ENCODE measurements around the gene AGMO. TPM values are rescaled to one million over a fixed set of nuclear protein-coding genes. Genes with fewer than 3 reads are reported as not detected.

AGMO gene
- total and polyA plus RNA-seq, 4 donors: 21.6 to 46.6 (median 31.6) TPM

DNA sequence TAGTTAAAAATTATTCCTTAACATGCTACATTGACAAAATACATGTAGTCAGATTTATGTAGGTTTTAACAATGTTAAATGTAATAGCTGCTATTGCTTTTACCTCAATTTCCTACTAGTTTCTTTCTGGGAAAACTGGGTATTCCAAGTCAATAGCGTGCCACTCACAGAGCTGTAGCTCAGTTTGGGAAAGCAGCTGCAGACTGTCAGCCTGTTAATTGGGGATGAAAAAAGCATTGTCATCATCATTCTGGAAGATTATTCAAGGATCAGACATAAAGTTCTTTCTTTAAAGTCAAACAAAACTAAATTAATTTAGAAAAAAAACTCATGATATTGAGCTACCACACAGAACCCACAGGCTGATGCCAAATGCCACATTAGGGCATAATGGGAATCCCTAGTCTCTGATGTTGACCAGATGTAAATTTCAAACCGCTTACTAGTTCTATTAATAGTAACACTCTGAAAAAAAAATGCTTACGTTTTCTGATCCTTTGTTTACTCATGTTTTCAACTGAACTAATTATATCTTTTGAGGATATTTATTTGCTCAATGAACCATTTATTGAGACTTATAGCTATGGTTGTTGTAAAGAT lies 19.6 kb upstream of the AGMO start:
- Histone ChIP-seq H3K27me3 (ENCODE audit: control insufficient read depth in 4 of 4, insufficient read depth in 4 of 4, low read length in 3 of 4) (no peaks in the 10 kb centered on the region), H3K9ac (ENCODE audit: low read depth in 1 of 2, low read length in 2 of 2) (no peak overlapping the region), H3K4me1 (ENCODE audit: control insufficient read depth in 4 of 4, insufficient read depth in 4 of 4, low read length in 3 of 4) (peaks cover 4 to 30% (median 16%) of the 10 kb centered on the region in 4 donors), H3K4me3 (ENCODE audit: low read depth in 1 of 3, low read length in 3 of 3) (peak overlapping the region in 1 of 3 donors; percentile 27), H3K9me3 (ENCODE audit: control insufficient read depth in 4 of 4, low read length in 3 of 4) (peaks cover 0 to 10% (median 4%) of the 10 kb centered on the region in 4 donors), H3K36me3 (ENCODE audit: control insufficient read depth in 4 of 4, insufficient read depth in 3 of 4, low read depth in 1 of 4, low read length in 3 of 4) (no peaks in the 10 kb centered on the region), H3K27ac (ENCODE audit: low read depth in 1 of 2, low read length in 2 of 2) (peak overlapping the region; percentile 15 to 56)
- peak in 1 of 2 donors; percentile 8 for TF ChIP-seq HNF4A (conservative IDR thresholded peaks at IDR 0.05)
- TF ChIP-seq, protein P1, sequence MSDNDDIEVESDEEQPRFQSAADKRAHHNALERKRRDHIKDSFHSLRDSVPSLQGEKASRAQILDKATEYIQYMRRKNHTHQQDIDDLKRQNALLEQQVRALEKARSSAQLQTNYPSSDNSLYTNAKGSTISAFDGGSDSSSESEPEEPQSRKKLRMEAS (IDR thresholded peaks at IDR 0.05): peak; percentile 9
- no peak for TF ChIP-seq YY1 (IDR thresholded peaks at IDR 0.05)
- 25% methylated on average over 3 of the region's 3 CpGs for whole genome bisulfite sequencing
- no peak for DNase-seq (ENCODE audit: low spot score)

DNA sequence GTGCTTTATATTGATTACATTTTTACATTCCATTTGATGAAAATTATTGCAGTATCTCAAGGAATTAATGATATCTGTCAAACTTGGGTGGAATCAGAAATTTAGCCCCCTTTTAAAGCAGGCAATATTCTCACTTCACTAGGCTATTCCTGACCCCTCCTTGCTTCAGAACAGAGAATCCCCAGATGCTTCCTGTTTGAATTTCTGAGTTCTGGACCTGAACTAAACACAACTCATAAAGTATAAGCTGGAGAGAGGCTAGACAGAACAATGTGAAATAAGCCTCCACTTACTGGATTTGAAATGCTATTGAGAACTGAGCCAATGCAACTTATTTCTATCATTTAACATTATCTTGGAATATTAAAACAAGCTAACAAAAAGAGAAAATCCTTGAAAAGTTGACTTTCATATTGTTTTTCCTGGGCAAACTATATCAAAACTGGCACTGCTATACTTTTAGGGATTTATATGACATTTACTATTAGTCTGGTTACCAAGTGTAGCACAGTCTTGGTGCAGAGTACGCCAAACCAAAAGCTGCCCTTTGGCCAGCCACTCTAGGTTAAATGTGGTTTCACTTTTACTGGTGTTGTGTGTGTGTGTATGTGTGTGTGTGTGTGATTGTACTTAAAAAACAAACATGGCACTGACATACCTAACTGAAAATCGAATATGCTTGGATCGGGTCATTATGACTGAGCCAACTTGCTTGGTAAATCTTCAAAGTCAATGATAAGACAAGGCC lies 19.0 kb upstream of the AGMO start:
- Histone ChIP-seq H3K27ac (ENCODE audit: low read depth in 1 of 2, low read length in 2 of 2) (peak overlapping the region; percentile 15 to 56), H3K27me3 (ENCODE audit: control insufficient read depth in 4 of 4, insufficient read depth in 4 of 4, low read length in 3 of 4) (no peaks in the 10 kb centered on the region), H3K4me3 (ENCODE audit: low read depth in 1 of 3, low read length in 3 of 3) (peak overlapping the region in 1 of 3 donors; percentile 27), H3K9me3 (ENCODE audit: control insufficient read depth in 4 of 4, low read length in 3 of 4) (peaks cover 0 to 10% (median 4%) of the 10 kb centered on the region in 4 donors), H3K36me3 (ENCODE audit: control insufficient read depth in 4 of 4, insufficient read depth in 3 of 4, low read depth in 1 of 4, low read length in 3 of 4) (no peaks in the 10 kb centered on the region), H3K9ac (ENCODE audit: low read depth in 1 of 2, low read length in 2 of 2) (no peak overlapping the region), H3K4me1 (ENCODE audit: control insufficient read depth in 4 of 4, insufficient read depth in 4 of 4, low read length in 3 of 4) (peaks cover 4 to 30% (median 16%) of the 10 kb centered on the region in 4 donors)
- no peak for DNase-seq (ENCODE audit: low spot score)
- no peak for TF ChIP-seq FOXA1 (IDR thresholded peaks at IDR 0.05)
- TF ChIP-seq RAD21 (IDR thresholded peaks at IDR 0.05): peak; percentile 21 to 53
- TF ChIP-seq ATF3 (IDR thresholded peaks at IDR 0.05): peak; percentile 38
- peak; percentile 85 for TF ChIP-seq YY1 (IDR thresholded peaks at IDR 0.05)
- no peak for TF ChIP-seq TAF1 (conservative IDR thresholded peaks at IDR 0.05)
- TF ChIP-seq SP1 (IDR thresholded peaks at IDR 0.05): peak; percentile 93
- peak; percentile 80 for TF ChIP-seq HNF4G (IDR thresholded peaks at IDR 0.05)
- TF ChIP-seq, protein P1 (IDR thresholded peaks at IDR 0.05): no peak
- no peak for TF ChIP-seq EGR1 (IDR thresholded peaks at IDR 0.05; ENCODE audit: low read depth in 2 of 2)
- TF ChIP-seq, protein P2, sequence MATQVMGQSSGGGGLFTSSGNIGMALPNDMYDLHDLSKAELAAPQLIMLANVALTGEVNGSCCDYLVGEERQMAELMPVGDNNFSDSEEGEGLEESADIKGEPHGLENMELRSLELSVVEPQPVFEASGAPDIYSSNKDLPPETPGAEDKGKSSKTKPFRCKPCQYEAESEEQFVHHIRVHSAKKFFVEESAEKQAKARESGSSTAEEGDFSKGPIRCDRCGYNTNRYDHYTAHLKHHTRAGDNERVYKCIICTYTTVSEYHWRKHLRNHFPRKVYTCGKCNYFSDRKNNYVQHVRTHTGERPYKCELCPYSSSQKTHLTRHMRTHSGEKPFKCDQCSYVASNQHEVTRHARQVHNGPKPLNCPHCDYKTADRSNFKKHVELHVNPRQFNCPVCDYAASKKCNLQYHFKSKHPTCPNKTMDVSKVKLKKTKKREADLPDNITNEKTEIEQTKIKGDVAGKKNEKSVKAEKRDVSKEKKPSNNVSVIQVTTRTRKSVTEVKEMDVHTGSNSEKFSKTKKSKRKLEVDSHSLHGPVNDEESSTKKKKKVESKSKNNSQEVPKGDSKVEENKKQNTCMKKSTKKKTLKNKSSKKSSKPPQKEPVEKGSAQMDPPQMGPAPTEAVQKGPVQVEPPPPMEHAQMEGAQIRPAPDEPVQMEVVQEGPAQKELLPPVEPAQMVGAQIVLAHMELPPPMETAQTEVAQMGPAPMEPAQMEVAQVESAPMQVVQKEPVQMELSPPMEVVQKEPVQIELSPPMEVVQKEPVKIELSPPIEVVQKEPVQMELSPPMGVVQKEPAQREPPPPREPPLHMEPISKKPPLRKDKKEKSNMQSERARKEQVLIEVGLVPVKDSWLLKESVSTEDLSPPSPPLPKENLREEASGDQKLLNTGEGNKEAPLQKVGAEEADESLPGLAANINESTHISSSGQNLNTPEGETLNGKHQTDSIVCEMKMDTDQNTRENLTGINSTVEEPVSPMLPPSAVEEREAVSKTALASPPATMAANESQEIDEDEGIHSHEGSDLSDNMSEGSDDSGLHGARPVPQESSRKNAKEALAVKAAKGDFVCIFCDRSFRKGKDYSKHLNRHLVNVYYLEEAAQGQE (IDR thresholded peaks at IDR 0.05): no peak
- TF ChIP-seq, protein P3, sequence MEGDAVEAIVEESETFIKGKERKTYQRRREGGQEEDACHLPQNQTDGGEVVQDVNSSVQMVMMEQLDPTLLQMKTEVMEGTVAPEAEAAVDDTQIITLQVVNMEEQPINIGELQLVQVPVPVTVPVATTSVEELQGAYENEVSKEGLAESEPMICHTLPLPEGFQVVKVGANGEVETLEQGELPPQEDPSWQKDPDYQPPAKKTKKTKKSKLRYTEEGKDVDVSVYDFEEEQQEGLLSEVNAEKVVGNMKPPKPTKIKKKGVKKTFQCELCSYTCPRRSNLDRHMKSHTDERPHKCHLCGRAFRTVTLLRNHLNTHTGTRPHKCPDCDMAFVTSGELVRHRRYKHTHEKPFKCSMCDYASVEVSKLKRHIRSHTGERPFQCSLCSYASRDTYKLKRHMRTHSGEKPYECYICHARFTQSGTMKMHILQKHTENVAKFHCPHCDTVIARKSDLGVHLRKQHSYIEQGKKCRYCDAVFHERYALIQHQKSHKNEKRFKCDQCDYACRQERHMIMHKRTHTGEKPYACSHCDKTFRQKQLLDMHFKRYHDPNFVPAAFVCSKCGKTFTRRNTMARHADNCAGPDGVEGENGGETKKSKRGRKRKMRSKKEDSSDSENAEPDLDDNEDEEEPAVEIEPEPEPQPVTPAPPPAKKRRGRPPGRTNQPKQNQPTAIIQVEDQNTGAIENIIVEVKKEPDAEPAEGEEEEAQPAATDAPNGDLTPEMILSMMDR (IDR thresholded peaks at IDR 0.05; ENCODE audit: low read depth, low read length, missing input control): no peak
- peak in 1 of 2 donors; percentile 42 for TF ChIP-seq JUND (IDR thresholded peaks at IDR 0.05)
- peak; percentile 72 to 73 for TF ChIP-seq RXRA (IDR thresholded peaks at IDR 0.05)
- TF ChIP-seq, protein P4, sequence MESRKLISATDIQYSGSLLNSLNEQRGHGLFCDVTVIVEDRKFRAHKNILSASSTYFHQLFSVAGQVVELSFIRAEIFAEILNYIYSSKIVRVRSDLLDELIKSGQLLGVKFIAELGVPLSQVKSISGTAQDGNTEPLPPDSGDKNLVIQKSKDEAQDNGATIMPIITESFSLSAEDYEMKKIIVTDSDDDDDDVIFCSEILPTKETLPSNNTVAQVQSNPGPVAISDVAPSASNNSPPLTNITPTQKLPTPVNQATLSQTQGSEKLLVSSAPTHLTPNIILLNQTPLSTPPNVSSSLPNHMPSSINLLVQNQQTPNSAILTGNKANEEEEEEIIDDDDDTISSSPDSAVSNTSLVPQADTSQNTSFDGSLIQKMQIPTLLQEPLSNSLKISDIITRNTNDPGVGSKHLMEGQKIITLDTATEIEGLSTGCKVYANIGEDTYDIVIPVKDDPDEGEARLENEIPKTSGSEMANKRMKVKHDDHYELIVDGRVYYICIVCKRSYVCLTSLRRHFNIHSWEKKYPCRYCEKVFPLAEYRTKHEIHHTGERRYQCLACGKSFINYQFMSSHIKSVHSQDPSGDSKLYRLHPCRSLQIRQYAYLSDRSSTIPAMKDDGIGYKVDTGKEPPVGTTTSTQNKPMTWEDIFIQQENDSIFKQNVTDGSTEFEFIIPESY (IDR thresholded peaks at IDR 0.05): no peak
- TF ChIP-seq HNF4A (conservative IDR thresholded peaks at IDR 0.05): peak; percentile 93 to 94
- peak; percentile 19 for TF ChIP-seq FOXA2 (IDR thresholded peaks at IDR 0.05)
- TF ChIP-seq NR2F2 (IDR thresholded peaks at IDR 0.05): no peak
- no peak for TF ChIP-seq GABPA (IDR thresholded peaks at IDR 0.05 in 1 of 2, conservative IDR thresholded peaks at IDR 0.05 in 1 of 2)
- WGBS: 22% methylated on average over 3 of the region's 3 CpGs

All from liver (tissue), 9 donors.